GM18499 (cell line): ENCODE measurements around the gene SUSD6.

Experiments
- ATAC-seq: cut with Tn5 transposase; IDR thresholded peaks from one replicate; pipeline ENCODE4 v1.9.1; 2021; ENCODE audit warnings: moderate number of reproducible peaks; ENCODE audit not compliant: insufficient read depth, unreplicated experiment

Gene SUSD6

GRCh38 chr14:69611172-69612013, at the start of gene SUSD6:
Gene SUSD6 (plus strand): TSS chr14:69611596. CDS start chr14:69658593, 46,997 bp downstream.
- no peak for ATAC-seq

GRCh38 chr14:69561893-69562292, 49.5 kb upstream of the SUSD6 start:
- ATAC-seq: no peak

GRCh38 chr14:69567563-69567962, 43.8 kb upstream of the SUSD6 start:
- no peak for ATAC-seq

GRCh38 chr14:69569859-69570258, 41.5 kb upstream of the SUSD6 start:
- ATAC-seq: no peak

GRCh38 chr14:69570836-69571330, 40.5 kb upstream of the SUSD6 start:
- no peak for ATAC-seq

- no peak for ATAC-seq
Observed at GRCh38 chr14:69571449-69572029, 39.9 kb upstream of the SUSD6 start.

- no peak for ATAC-seq
Observed at GRCh38 chr14:69572030-69572840, 39.2 kb upstream of the SUSD6 start.

- no peak for ATAC-seq
Observed at GRCh38 chr14:69572841-69573135, 38.6 kb upstream of the SUSD6 start.

- ATAC-seq: no peak
Observed at GRCh38 chr14:69573205-69573830, 38.1 kb upstream of the SUSD6 start.

GRCh38 chr14:69573831-69574262, 37.5 kb upstream of the SUSD6 start:
- ATAC-seq: no peak

GRCh38 chr14:69574263-69574953, 37.0 kb upstream of the SUSD6 start, which contains the start of gene CCDC177:
Gene CCDC177 (minus strand): TSS chr14:69574871. CDS start chr14:69573622, 1,249 bp downstream.
- ATAC-seq: no peak

- no peak for ATAC-seq
Observed at GRCh38 chr14:69574954-69575295, 36.5 kb upstream of the SUSD6 start.

- no peak for ATAC-seq
Observed at GRCh38 chr14:69579476-69579875, 31.9 kb upstream of the SUSD6 start.

GRCh38 chr14:69580009-69580577, 31.3 kb upstream of the SUSD6 start:
- no peak for ATAC-seq

- no peak for ATAC-seq
Observed at GRCh38 chr14:69581316-69581935, 30.0 kb upstream of the SUSD6 start.

GRCh38 chr14:69582212-69582611, 29.2 kb upstream of the SUSD6 start:
- ATAC-seq: no peak

- no peak for ATAC-seq
Observed at GRCh38 chr14:69582829-69583228, 28.6 kb upstream of the SUSD6 start.

GRCh38 chr14:69584389-69584788, 27.0 kb upstream of the SUSD6 start:
- no peak for ATAC-seq

- no peak for ATAC-seq
Observed at GRCh38 chr14:69586404-69586803, 25.0 kb upstream of the SUSD6 start.
